Right lung (tissue), 10 donors: Measurements from ENCODE around the gene ZNF285. TPM values are rescaled to one million over a fixed set of nuclear protein-coding genes. Genes with fewer than 3 reads are reported as not detected.
"Not testable (repeated sequence)": the region's sequence is repeated elsewhere in the genome, so short reads cannot be mapped to it uniquely, and the experiment has no call there.

Experiments used
- DNase-seq, 2 donors: peaks; one replicate each; pipeline ENCODE4 v3.0.0-alpha.2; 2013
- long read RNA-seq, 8 donors: transcript quantifications; one replicate each; lab custom pipeline, GENCODE V29; 2026
- polyA plus RNA-seq, 5 donors: library from polyadenylated mRNA; unstranded; fragments of 120-200 nt; gene quantifications; one replicate each; pipeline versions ENCODE4 v1.2.1 to v1.2.3, GENCODE V29; 2013; ENCODE audit warnings: inconsistent platforms in 1 of 5, low replicate concordance in 1 of 5; ENCODE audit not compliant: insufficient read length in 5 of 5, insufficient read depth in 1 of 5

Gene ZNF285
- 10 to 100 TPM in 4 of 5 donors, 1 to 10 TPM in 1; 8.3 to 17.0 (median 14.1) TPM for polyA plus RNA-seq
- long read RNA-seq, donor 1, partial matches to known transcripts = 0 of 2 reads
- long read RNA-seq, donor 1, other reads (novel, unspliced or antisense) = 0 of 2 reads
- long read RNA-seq, donor 2, partial matches to known transcripts = 0 of 1 reads
- long read RNA-seq, donor 2, other reads (novel, unspliced or antisense) = 0 of 1 reads
- long read RNA-seq, donor 3, full-length matches to known transcripts = 3 of 3 reads
- long read RNA-seq, donor 3, partial matches to known transcripts = 0 of 3 reads
- long read RNA-seq, donor 3, other reads (novel, unspliced or antisense) = 0 of 3 reads
- long read RNA-seq, donor 4, full-length matches to known transcripts = 2 of 2 reads
- long read RNA-seq, donor 4, partial matches to known transcripts = 0 of 2 reads
- long read RNA-seq, donor 4, other reads (novel, unspliced or antisense) = 0 of 2 reads
- long read RNA-seq, donor 5, full-length matches to known transcripts = 1 of 1 reads
- long read RNA-seq, donor 5, partial matches to known transcripts = 0 of 1 reads
- long read RNA-seq, donor 5, other reads (novel, unspliced or antisense) = 0 of 1 reads
- long read RNA-seq, donor 6 = 0 reads
- long read RNA-seq, donor 7, partial matches to known transcripts = 0 of 2 reads
- long read RNA-seq, donor 7, other reads (novel, unspliced or antisense) = 0 of 2 reads
- long read RNA-seq, donor 8, full-length matches to known transcripts = 1 of 1 reads
- long read RNA-seq, donor 8, partial matches to known transcripts = 0 of 1 reads
- long read RNA-seq, donor 8, other reads (novel, unspliced or antisense) = 0 of 1 reads

GRCh38 chr19:44401139-44402115, at the start of gene ZNF285:
ZNF285 (minus strand) TSS chr19:44401608; CDS start chr19:44397213, 4,395 bp downstream.
- DNase-seq = peak; percentile 94 to 95

- DNase-seq = peak; percentile 81 to 83
Measured at GRCh38 chr19:44447916-44448674, 46.7 kb upstream of the ZNF285 start, which contains the start of gene ZNF229. ZNF229 (minus strand) TSS chr19:44448472; CDS start chr19:44442847, 5,625 bp downstream.

- DNase-seq = no peak
Measured at GRCh38 chr19:44438441-44438840, 37.0 kb upstream of the ZNF285 start.

- DNase-seq = no peak
Measured at GRCh38 chr19:44435441-44435840, 34.0 kb upstream of the ZNF285 start.

- DNase-seq = no peak
Measured at GRCh38 chr19:44430956-44431355, 29.5 kb upstream of the ZNF285 start.

- DNase-seq = not testable (repeated sequence)
Measured at GRCh38 chr19:44415553-44415952, 14.1 kb upstream of the ZNF285 start.

GRCh38 chr19:44389268-44389667, 12.1 kb downstream of the ZNF285 start:
- DNase-seq = not testable (repeated sequence)

- no peak for DNase-seq
Measured at GRCh38 chr19:44374789-44375188, 26.6 kb downstream of the ZNF285 start.

GRCh38 chr19:44371815-44372480, 29.5 kb downstream of the ZNF285 start:
- no peak for DNase-seq

GRCh38 chr19:44367024-44367423, 34.4 kb downstream of the ZNF285 start:
- DNase-seq = no peak

- DNase-seq = peak; percentile 85 to 87
Measured at GRCh38 chr19:44356383-44357111, 44.9 kb downstream of the ZNF285 start, which contains the start of gene ZNF112. ZNF112 (minus strand) TSS chr19:44356680; CDS start chr19:44340539, 16,141 bp downstream.

GRCh38 chr19:44346556-44346955, 54.9 kb downstream of the ZNF285 start:
- DNase-seq = no peak

GRCh38 chr19:44345959-44346358, 55.4 kb downstream of the ZNF285 start:
- DNase-seq = no peak

GRCh38 chr19:44344255-44344654, 57.2 kb downstream of the ZNF285 start:
- DNase-seq = no peak

- DNase-seq = no peak
Measured at GRCh38 chr19:44341794-44342193, 59.6 kb downstream of the ZNF285 start.

GRCh38 chr19:44334639-44335038, 66.8 kb downstream of the ZNF285 start:
- DNase-seq = not testable (repeated sequence)
